Loucy (cell line): ENCODE measurements around the gene SLC9A9.

Experiments
- H2AFZ ChIP-seq: fragments of 200-600 bp; sonication (generic); 2 replicates; pipeline ENCODE4 v1.6.0; 2016; ENCODE audit warnings: antibody characterized with exemption, mild to moderate bottlenecking, low read length, moderate library complexity
- H3F3A ChIP-seq: fragments of 200-600 bp; 2 replicates; pipeline ENCODE4 v1.6.0; 2016; ENCODE audit warnings: antibody characterized with exemption, low read depth, mild to moderate bottlenecking
- H3K27me3 ChIP-seq: fragments of 200-600 bp; sonication (generic); 2 replicates; pipeline ENCODE4 v1.6.1; 2014; ENCODE audit warnings: low read length, mild to moderate bottlenecking; ENCODE audit not compliant: insufficient read depth, poor library complexity, severe bottlenecking
- H3K36me3 ChIP-seq: fragments of 200-600 bp; sonication (generic); 2 replicates; pipeline ENCODE4 v1.6.1; 2016; ENCODE audit warnings: low read length; ENCODE audit not compliant: insufficient read depth
- H3K4me1 ChIP-seq: fragments of 200-600 bp; sonication (generic); 2 replicates; pipeline ENCODE4 v1.5.1; 2014; ENCODE audit warnings: low read length, mild to moderate bottlenecking; ENCODE audit not compliant: insufficient read depth, poor library complexity, severe bottlenecking
- H3K4me2 ChIP-seq: fragments of 200-600 bp; sonication (generic); 2 replicates; pipeline ENCODE4 v1.6.0; 2014; ENCODE audit warnings: antibody characterized with exemption, low read length, low read depth, mild to moderate bottlenecking; ENCODE audit not compliant: poor library complexity, severe bottlenecking
- H3K4me3 ChIP-seq: fragments of 200-600 bp; sonication (generic); 2 replicates; pipeline ENCODE4 v1.5.1; 2014; ENCODE audit warnings: low read length, mild to moderate bottlenecking, mixed read lengths; ENCODE audit not compliant: poor library complexity, severe bottlenecking
- H3K79me2 ChIP-seq: fragments of 200-600 bp; sonication (generic); 2 replicates; pipeline ENCODE4 v1.6.1; 2014; ENCODE audit warnings: low read length; ENCODE audit not compliant: insufficient read depth
- H3K9ac ChIP-seq: fragments of 200-600 bp; sonication (generic); 2 replicates; pipeline ENCODE4 v1.6.0; 2014; ENCODE audit warnings: mild to moderate bottlenecking, low read depth, low read length, moderate library complexity; ENCODE audit not compliant: poor library complexity, severe bottlenecking
- H3K9me2 ChIP-seq: fragments of 200-600 bp; sonication (generic); replicated peaks from 2 replicates; pipeline ENCODE4 v1.6.1; 2016; ENCODE audit warnings: low read depth, low read length, mixed read lengths
- H3K9me3 ChIP-seq: fragments of 200-600 bp; sonication (generic); 2 replicates; pipeline ENCODE4 v1.6.1; 2014; ENCODE audit warnings: mild to moderate bottlenecking, antibody characterized with exemption, low read length, low read depth; ENCODE audit not compliant: insufficient read depth
- H4K20me1 ChIP-seq: fragments of 200-600 bp; sonication (generic); 2 replicates; pipeline ENCODE4 v1.6.0; 2014; ENCODE audit warnings: antibody characterized with exemption, low read length, mild to moderate bottlenecking; ENCODE audit not compliant: insufficient read depth, poor library complexity, severe bottlenecking
- EZH2phosphoT487 ChIP-seq: fragments of 200-600 bp; IDR thresholded peaks from 2 replicates; pipeline ENCODE4 v1.6.1; 2018; ENCODE audit warnings: antibody characterized with exemption, mild to moderate bottlenecking, moderate library complexity, borderline replicate concordance
- TF ChIP-seq, protein P1 (sequence below): fragments of 200-600 bp; sonication (generic); conservative IDR thresholded peaks from 2 replicates; pipeline ENCODE4 v1.5.1; 2014; ENCODE audit warnings: mild to moderate bottlenecking, antibody characterized with exemption, low read length

Gene SLC9A9

DNA sequence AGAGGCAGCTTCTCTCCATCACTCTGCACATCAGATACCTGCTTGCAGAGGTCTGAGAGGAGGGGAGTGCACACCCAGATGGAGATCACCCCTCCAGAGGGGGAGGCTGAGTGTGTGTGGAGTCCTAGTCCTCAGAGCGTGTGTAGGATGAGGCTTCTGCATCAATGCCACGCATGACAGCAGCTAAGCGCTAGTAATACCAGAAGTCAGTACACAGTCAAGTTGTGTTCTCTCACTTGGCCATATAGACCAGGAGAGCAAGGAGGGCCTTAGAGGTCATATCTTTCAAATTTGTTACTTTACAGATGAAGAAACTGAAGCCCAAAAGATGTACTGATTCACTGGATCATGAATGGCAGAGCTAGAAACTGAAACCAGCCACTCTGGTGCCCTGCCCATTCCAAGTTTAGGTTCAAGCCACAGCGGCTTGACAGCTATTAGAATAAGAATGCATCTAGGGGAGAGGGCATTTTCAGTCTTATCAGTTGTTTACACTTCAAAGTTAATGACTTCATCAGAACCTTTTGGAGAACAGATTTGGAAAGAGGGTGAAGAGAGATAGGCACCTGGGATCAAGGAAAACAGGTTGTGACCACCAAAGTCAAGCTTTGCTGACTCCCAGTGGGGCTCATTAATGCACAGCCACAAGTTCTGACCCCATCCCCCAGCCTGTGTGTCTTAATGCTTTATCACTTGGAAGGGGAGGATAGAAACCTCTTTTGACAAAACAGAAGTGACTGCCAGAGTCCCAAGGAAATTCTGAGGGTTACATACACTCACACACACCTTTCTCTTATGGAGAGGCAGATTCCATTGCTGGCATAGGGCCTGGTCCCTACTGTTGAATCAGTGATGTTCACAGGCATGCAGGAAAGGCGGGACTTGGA lies 418.4 kb downstream of the SLC9A9 start:
- TF ChIP-seq EZH2phosphoT487 = no peak
- TF ChIP-seq, protein P1, sequence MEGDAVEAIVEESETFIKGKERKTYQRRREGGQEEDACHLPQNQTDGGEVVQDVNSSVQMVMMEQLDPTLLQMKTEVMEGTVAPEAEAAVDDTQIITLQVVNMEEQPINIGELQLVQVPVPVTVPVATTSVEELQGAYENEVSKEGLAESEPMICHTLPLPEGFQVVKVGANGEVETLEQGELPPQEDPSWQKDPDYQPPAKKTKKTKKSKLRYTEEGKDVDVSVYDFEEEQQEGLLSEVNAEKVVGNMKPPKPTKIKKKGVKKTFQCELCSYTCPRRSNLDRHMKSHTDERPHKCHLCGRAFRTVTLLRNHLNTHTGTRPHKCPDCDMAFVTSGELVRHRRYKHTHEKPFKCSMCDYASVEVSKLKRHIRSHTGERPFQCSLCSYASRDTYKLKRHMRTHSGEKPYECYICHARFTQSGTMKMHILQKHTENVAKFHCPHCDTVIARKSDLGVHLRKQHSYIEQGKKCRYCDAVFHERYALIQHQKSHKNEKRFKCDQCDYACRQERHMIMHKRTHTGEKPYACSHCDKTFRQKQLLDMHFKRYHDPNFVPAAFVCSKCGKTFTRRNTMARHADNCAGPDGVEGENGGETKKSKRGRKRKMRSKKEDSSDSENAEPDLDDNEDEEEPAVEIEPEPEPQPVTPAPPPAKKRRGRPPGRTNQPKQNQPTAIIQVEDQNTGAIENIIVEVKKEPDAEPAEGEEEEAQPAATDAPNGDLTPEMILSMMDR = no peak
- Histone ChIP-seq H3K9ac (no peak overlapping the region), H2AFZ (no peak overlapping the region), H3K4me1 (peaks cover 13% of the 10 kb centered on the region), H3K4me2 (no peak overlapping the region), H3K9me3 (no peaks in the 10 kb centered on the region), H3K79me2 (no peaks in the 10 kb centered on the region), H3K27me3 (no peaks in the 10 kb centered on the region), H3F3A (no peaks in the 10 kb centered on the region), H3K4me3 (no peak overlapping the region), H4K20me1 (no peaks in the 10 kb centered on the region), H3K36me3 (no peaks in the 10 kb centered on the region), H3K9me2 (no peaks in the 10 kb centered on the region)

DNA sequence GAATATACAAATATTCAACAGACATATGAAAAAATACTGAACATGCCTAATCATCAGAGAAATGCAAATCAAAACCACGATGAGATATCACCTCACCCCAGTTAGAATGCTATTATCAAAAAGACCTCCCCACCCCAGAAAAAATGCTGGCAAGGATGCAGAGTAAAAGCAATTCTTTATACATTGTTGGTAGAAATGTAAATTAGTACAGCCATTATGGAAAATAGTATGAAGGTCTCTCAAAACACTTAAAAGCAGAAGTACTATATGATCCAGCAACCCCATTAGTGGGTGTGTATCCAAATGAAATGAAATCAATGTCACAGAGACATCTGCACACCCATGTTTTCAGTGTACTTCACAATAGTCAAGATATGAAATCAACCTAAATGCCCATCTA lies 420.0 kb downstream of the SLC9A9 start:
- Histone ChIP-seq H3K9me3 (no peaks in the 10 kb centered on the region), H2AFZ (no peak overlapping the region), H3K4me1 (peaks cover 13% of the 10 kb centered on the region), H3K9me2 (no peaks in the 10 kb centered on the region), H3K4me3 (no peak overlapping the region), H3K4me2 (no peak overlapping the region), H3K36me3 (no peaks in the 10 kb centered on the region), H3K79me2 (no peaks in the 10 kb centered on the region), H3F3A (no peaks in the 10 kb centered on the region), H3K9ac (no peak overlapping the region), H3K27me3 (no peaks in the 10 kb centered on the region), H4K20me1 (no peaks in the 10 kb centered on the region)
- TF ChIP-seq, protein P1 = no peak

DNA sequence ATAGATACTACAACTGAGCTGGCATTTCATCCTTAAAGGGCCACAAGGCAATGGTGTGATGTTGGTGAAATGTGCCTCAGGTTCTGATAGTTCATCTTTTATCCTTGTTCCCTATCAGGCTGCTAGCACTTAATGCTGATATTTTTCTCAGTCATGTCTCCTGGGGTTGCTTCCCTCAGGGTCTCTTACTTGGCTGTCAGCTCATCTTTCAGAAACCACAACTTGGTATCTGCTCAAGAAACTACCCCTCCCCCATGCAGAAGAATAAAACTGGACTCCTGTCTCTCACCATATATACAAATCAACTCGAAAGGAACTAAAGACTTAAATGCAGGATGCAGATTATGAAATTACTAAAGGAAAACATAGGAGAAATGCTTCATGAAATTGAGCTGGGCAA lies 420.6 kb downstream of the SLC9A9 start:
- Histone ChIP-seq H3K4me1 (peaks cover 13% of the 10 kb centered on the region), H3F3A (no peaks in the 10 kb centered on the region), H3K9me2 (no peaks in the 10 kb centered on the region), H3K27me3 (no peaks in the 10 kb centered on the region), H3K4me2 (peak overlapping the region; percentile 7), H3K4me3 (no peak overlapping the region), H3K36me3 (no peaks in the 10 kb centered on the region), H3K9me3 (no peaks in the 10 kb centered on the region), H3K9ac (no peak overlapping the region), H3K79me2 (no peaks in the 10 kb centered on the region), H2AFZ (no peak overlapping the region), H4K20me1 (no peaks in the 10 kb centered on the region)
- no peak for TF ChIP-seq EZH2phosphoT487
- TF ChIP-seq, protein P1 = no peak
